Measurements from ENCODE around the gene UBE2U.

Gene UBE2U

GRCh38 chr1:64173336-64173940 is 30.0 kb upstream of the UBE2U start:
- Histone ChIP-seq H3K9ac (peak overlapping the region; percentile 44; the same call in 1 of the 2 replicates), H3K4me3 (IDR thresholded peaks at IDR 0.05; ENCODE audit: insufficient read depth, low read depth, low read length) (no peak overlapping the region), H3K27ac (peak overlapping the region; percentile 83), H3K36me3 (ENCODE audit: insufficient read depth) (no peaks in the 10 kb centered on the region), H3K27me3 (ENCODE audit: insufficient read depth, low read depth) (no peaks in the 10 kb centered on the region), H2AFZ (ENCODE audit: low read depth) (no peak overlapping the region), H4K20me1 (ENCODE audit: insufficient read depth) (no peaks in the 10 kb centered on the region), H3K4me1 (ENCODE audit: low read depth, poor library complexity, severe bottlenecking) (peaks cover 44% of the 10 kb centered on the region), H3K4me2 (peak overlapping the region; percentile 99), H3K79me2 (ENCODE audit: insufficient read depth, low read depth) (no peaks in the 10 kb centered on the region)
- no peak for TF ChIP-seq CTCF (conservative IDR thresholded peaks at IDR 0.05; ENCODE audit: low read depth, low read length)

DNA sequence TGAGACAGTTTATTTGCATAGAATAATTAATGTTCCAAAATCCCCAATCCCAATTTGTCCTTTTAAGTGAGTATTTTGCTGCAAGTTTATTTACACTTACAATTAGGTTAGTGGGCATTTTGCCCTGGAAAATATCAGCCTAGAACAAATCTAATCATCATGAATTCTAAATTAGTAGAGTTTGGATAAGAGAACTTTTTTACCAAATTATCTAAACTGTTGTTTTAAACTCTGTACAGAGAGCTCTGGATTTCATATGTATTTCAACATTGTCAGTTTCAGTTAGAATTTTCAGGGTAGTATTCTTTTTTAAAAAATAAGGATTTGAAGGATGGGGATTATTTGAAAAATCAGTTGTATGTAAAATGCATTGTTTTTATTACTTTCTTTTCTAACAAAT is 27.8 kb upstream of the UBE2U start:
- no peaks in the 10 kb centered on the region for H3K79me2 ChIP-seq (ENCODE audit: insufficient read depth, low read depth)
- TF ChIP-seq CTCF (conservative IDR thresholded peaks at IDR 0.05; ENCODE audit: low read depth, low read length), result no peak
- no peaks in the 10 kb centered on the region for H4K20me1 ChIP-seq (ENCODE audit: insufficient read depth)
- no peak overlapping the region for H3K4me3 ChIP-seq (IDR thresholded peaks at IDR 0.05; ENCODE audit: insufficient read depth, low read depth, low read length)
- H3K4me2 ChIP-seq, result no peak overlapping the region
- no peak overlapping the region for H2AFZ ChIP-seq (ENCODE audit: low read depth)
- no peak overlapping the region for H3K27ac ChIP-seq
- H3K4me1 ChIP-seq (ENCODE audit: low read depth, poor library complexity, severe bottlenecking), result peaks cover 39% of the 10 kb centered on the region
- H3K27me3 ChIP-seq (ENCODE audit: insufficient read depth, low read depth), result no peaks in the 10 kb centered on the region
- H3K9ac ChIP-seq, result no peak overlapping the region
- H3K36me3 ChIP-seq (ENCODE audit: insufficient read depth), result no peaks in the 10 kb centered on the region

DNA sequence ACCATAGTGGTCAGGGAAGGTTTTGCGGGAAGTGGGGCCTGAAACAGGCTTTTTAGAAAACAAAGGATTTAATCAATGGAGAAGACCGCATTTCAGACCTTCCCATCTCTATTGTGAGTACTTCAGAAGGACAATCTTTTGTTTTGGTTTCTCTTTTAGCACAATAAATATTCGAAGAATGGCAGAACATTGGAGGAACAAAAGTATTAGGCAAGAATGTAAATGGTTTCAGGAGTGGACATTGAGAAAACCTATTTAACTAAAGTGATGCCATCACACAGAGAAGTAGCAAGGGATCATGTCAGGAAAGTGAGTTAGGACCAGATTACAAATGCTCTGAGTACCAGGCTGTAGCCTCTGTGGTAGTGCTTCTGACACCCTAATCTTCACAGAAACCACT is 26.8 kb upstream of the UBE2U start:
- Histone ChIP-seq H3K4me2 (no peak overlapping the region), H3K27me3 (ENCODE audit: insufficient read depth, low read depth) (no peaks in the 10 kb centered on the region), H3K36me3 (ENCODE audit: insufficient read depth) (no peaks in the 10 kb centered on the region), H3K79me2 (ENCODE audit: insufficient read depth, low read depth) (no peaks in the 10 kb centered on the region), H3K27ac (no peak overlapping the region), H3K4me3 (IDR thresholded peaks at IDR 0.05; ENCODE audit: insufficient read depth, low read depth, low read length) (no peak overlapping the region), H3K9ac (no peak overlapping the region), H3K4me1 (ENCODE audit: low read depth, poor library complexity, severe bottlenecking) (peaks cover 29% of the 10 kb centered on the region), H4K20me1 (ENCODE audit: insufficient read depth) (no peaks in the 10 kb centered on the region), H2AFZ (ENCODE audit: low read depth) (no peak overlapping the region)
- no peak for TF ChIP-seq CTCF (conservative IDR thresholded peaks at IDR 0.05; ENCODE audit: low read depth, low read length)

- Histone ChIP-seq H3K4me2 (no peak overlapping the region), H3K27me3 (ENCODE audit: insufficient read depth, low read depth) (no peaks in the 10 kb centered on the region), H3K79me2 (ENCODE audit: insufficient read depth, low read depth) (no peaks in the 10 kb centered on the region), H4K20me1 (ENCODE audit: insufficient read depth) (no peaks in the 10 kb centered on the region), H3K4me1 (ENCODE audit: low read depth, poor library complexity, severe bottlenecking) (no peaks in the 10 kb centered on the region), H3K36me3 (ENCODE audit: insufficient read depth) (no peaks in the 10 kb centered on the region), H3K4me3 (IDR thresholded peaks at IDR 0.05; ENCODE audit: insufficient read depth, low read depth, low read length) (no peak overlapping the region), H3K9ac (no peak overlapping the region), H3K27ac (no peak overlapping the region), H2AFZ (ENCODE audit: low read depth) (no peak overlapping the region)
- TF ChIP-seq CTCF (conservative IDR thresholded peaks at IDR 0.05; ENCODE audit: low read depth, low read length), result no peak
Observed at GRCh38 chr1:64179588-64179987, 23.8 kb upstream of the UBE2U start.

Measured in KMS-11 (cell line).